ENCODE results near the gene PIEZO2. TPM values are rescaled to one million over a fixed set of nuclear protein-coding genes. Genes with fewer than 3 reads are reported as not detected.

The PIEZO2 gene
- total RNA-seq, 1 donor from 2014 or later = 1.7 TPM

GRCh38 chr18:10760986-10761385 is 388.4 kb downstream of the PIEZO2 start:
- H3K4me1 Mint-ChIP-seq (ENCODE audit: low read depth) = no peaks in the 10 kb centered on the region
- H3K27me3 Mint-ChIP-seq = peaks cover 6% of the 10 kb centered on the region
- H3K4me3 Mint-ChIP-seq (ENCODE audit: low read depth) = no peak overlapping the region
- H3K27ac Mint-ChIP-seq = no peak overlapping the region
- TF ChIP-seq CTCF (IDR thresholded peaks at IDR 0.05; ENCODE audit: unreplicated experiment) = no peak
- H3K36me3 Mint-ChIP-seq (ENCODE audit: insufficient read depth) = no peaks in the 10 kb centered on the region
- H3K9me3 Mint-ChIP-seq (ENCODE audit: low read depth) = no peaks in the 10 kb centered on the region
- no peak for DNase-seq (ENCODE audit: low spot score, unreplicated experiment)

- H3K36me3 Mint-ChIP-seq (ENCODE audit: insufficient read depth) = no peaks in the 10 kb centered on the region
- H3K9me3 Mint-ChIP-seq (ENCODE audit: low read depth) = no peaks in the 10 kb centered on the region
- no peak overlapping the region for H3K27ac Mint-ChIP-seq
- no peaks in the 10 kb centered on the region for H3K27me3 Mint-ChIP-seq
- TF ChIP-seq CTCF (IDR thresholded peaks at IDR 0.05; ENCODE audit: unreplicated experiment) = no peak
- H3K4me3 Mint-ChIP-seq (ENCODE audit: low read depth) = no peak overlapping the region
- no peak for DNase-seq (ENCODE audit: low spot score, unreplicated experiment)
- no peaks in the 10 kb centered on the region for H3K4me1 Mint-ChIP-seq (ENCODE audit: low read depth)
Measured at GRCh38 chr18:10759241-10759640, 390.1 kb downstream of the PIEZO2 start.

GRCh38 chr18:10757946-10758345 is 391.4 kb downstream of the PIEZO2 start:
- H3K27me3 Mint-ChIP-seq = no peaks in the 10 kb centered on the region

GRCh38 chr18:10757349-10757748 is 392.0 kb downstream of the PIEZO2 start:
- no peaks in the 10 kb centered on the region for H3K36me3 Mint-ChIP-seq (ENCODE audit: insufficient read depth)
- no peak for DNase-seq (ENCODE audit: low spot score, unreplicated experiment)
- no peaks in the 10 kb centered on the region for H3K9me3 Mint-ChIP-seq (ENCODE audit: low read depth)
- TF ChIP-seq CTCF (IDR thresholded peaks at IDR 0.05; ENCODE audit: unreplicated experiment) = no peak
- no peaks in the 10 kb centered on the region for H3K4me1 Mint-ChIP-seq (ENCODE audit: low read depth)
- no peaks in the 10 kb centered on the region for H3K27me3 Mint-ChIP-seq
- H3K27ac Mint-ChIP-seq = no peak overlapping the region
- H3K4me3 Mint-ChIP-seq (ENCODE audit: low read depth) = no peak overlapping the region

More at GRCh38 chr18:10757946-10758345, 391.4 kb downstream of the PIEZO2 start:
- Mint-ChIP-seq H3K4me3 (ENCODE audit: low read depth) (no peak overlapping the region), H3K4me1 (ENCODE audit: low read depth) (no peaks in the 10 kb centered on the region), H3K9me3 (ENCODE audit: low read depth) (no peaks in the 10 kb centered on the region), H3K36me3 (ENCODE audit: insufficient read depth) (no peaks in the 10 kb centered on the region), H3K27ac (no peak overlapping the region)
- no peak for TF ChIP-seq CTCF (IDR thresholded peaks at IDR 0.05; ENCODE audit: unreplicated experiment)
- DNase-seq (ENCODE audit: low spot score, unreplicated experiment) = no peak

GRCh38 chr18:10755855-10756254 is 393.5 kb downstream of the PIEZO2 start:
- no peaks in the 10 kb centered on the region for H3K9me3 Mint-ChIP-seq (ENCODE audit: low read depth)
- no peak overlapping the region for H3K27ac Mint-ChIP-seq
- H3K4me1 Mint-ChIP-seq (ENCODE audit: low read depth) = peaks cover 2% of the 10 kb centered on the region
- DNase-seq (ENCODE audit: low spot score, unreplicated experiment) = no peak
- H3K27me3 Mint-ChIP-seq = peaks cover 4% of the 10 kb centered on the region
- no peak for TF ChIP-seq CTCF (IDR thresholded peaks at IDR 0.05; ENCODE audit: unreplicated experiment)
- no peak overlapping the region for H3K4me3 Mint-ChIP-seq (ENCODE audit: low read depth)
- H3K36me3 Mint-ChIP-seq (ENCODE audit: insufficient read depth) = no peaks in the 10 kb centered on the region
